K562 (cell line): Measurements from ENCODE around the gene ADCY5. TPM values are rescaled to one million over a fixed set of nuclear protein-coding genes. Genes with fewer than 3 reads are reported as not detected.

Experiments
- ATAC-seq: fragments of 200-7000 bp; cut with Tn5 transposase; 3 replicates; pipeline ENCODE4 v1.9.1; 2020; ENCODE audit warnings: moderate library complexity
- BruUV-seq: library from RNA; stranded (reverse); fragments of 400-500 nt; replicated peaks from 2 replicates; lab custom pipeline; 2021; lab: Mats Ljungman, UMichigan
- CTCF ChIA-PET: fragments of 300-600 bp; formaldehyde crosslinking; extraction: SDS; loops from one replicate; lab custom pipeline; 2021; ENCODE audit warnings: low intra/inter-chr PET ratio; lab: Yijun Ruan, JAX
- POLR2A ChIA-PET: fragments of 300-600, 350-650 bp; sonication (Branson Sonifier 250); formaldehyde crosslinking; extraction: SDS; loops from one replicate; lab custom pipeline; 2021; ENCODE audit warnings: antibody characterized with exemption, inconsistent platforms; lab: Yijun Ruan, JAX
- DNase-seq, 4 experiments: peaks; one replicate each; pipeline versions ENCODE4 v3.0.0 to v3.0.0-alpha.2; 2011 to 2018; ENCODE audit warnings: low spot score in 3 of 4, mixed read lengths in 3 of 4; ENCODE audit errors: extremely low read depth in 1 of 4
- FAIRE-seq: peaks from 2 replicates; lab custom pipeline; 2011; peaks lifted over from hg19 to GRCh38; lab: Jason Lieb, UNC
- H2AFZ ChIP-seq: 2 replicates; pipeline ENCODE4 v1.6.0; 2011; ENCODE audit warnings: low read depth, low read length, control low read depth, inconsistent platforms
- H3K27ac ChIP-seq: fragments of 200-600 bp; 3 replicates; pipeline ENCODE4 v1.8.0; 2011; ENCODE audit warnings: low read depth, mild to moderate bottlenecking, control low read depth, inconsistent platforms, low read length, moderate library complexity, mixed read lengths; ENCODE audit errors: extremely low read depth
- H3K27me3 ChIP-seq, 2 experiments: fragments of 300-600 bp in 1 of 2; 2 replicates in 1 of 2; 3 replicates in 1 of 2; pipeline versions ENCODE4 v1.6.0 to v1.8.0; 2011; ENCODE audit warnings: inconsistent platforms in 2 of 2, low read length in 2 of 2, mild to moderate bottlenecking in 1 of 2, mixed read lengths in 1 of 2, moderate library complexity in 1 of 2; ENCODE audit not compliant: control insufficient read depth in 2 of 2, insufficient read depth in 2 of 2
- H3K36me3 ChIP-seq: fragments of 300-600 bp; 3 replicates; pipeline ENCODE4 v1.8.0; 2011; ENCODE audit warnings: mild to moderate bottlenecking, low read length, inconsistent platforms; ENCODE audit not compliant: control insufficient read depth, insufficient read depth
- H3K4me1 ChIP-seq, 2 experiments: fragments of 200-600 bp in 1 of 2; replicated peaks in 1 of 2; 2 replicates in 1 of 2; 3 replicates in 1 of 2; pipeline versions ENCODE4 v1.5.1 to v1.8.0; 2011; ENCODE audit warnings: inconsistent platforms in 2 of 2, low read length in 2 of 2, mild to moderate bottlenecking in 1 of 2, mixed read lengths in 1 of 2, moderate library complexity in 1 of 2; ENCODE audit not compliant: control insufficient read depth in 2 of 2, insufficient read depth in 2 of 2
- H3K4me2 ChIP-seq: 2 replicates; pipeline ENCODE4 v1.6.1; 2011; ENCODE audit warnings: low read length, control low read depth, inconsistent platforms, mixed read lengths; ENCODE audit not compliant: insufficient read depth
- H3K4me3 ChIP-seq: fragments of 200-600 bp; sonication (generic), shearing (Covaris generic); 2 replicates; pipeline ENCODE4 v1.5.1; 2016; ENCODE audit warnings: control low read depth, inconsistent platforms
- H3K79me2 ChIP-seq: fragments of 200-600 bp; 3 replicates; pipeline ENCODE4 v1.8.0; 2011; ENCODE audit warnings: low read length, inconsistent platforms; ENCODE audit not compliant: control insufficient read depth, insufficient read depth
- H3K9ac ChIP-seq, 2 experiments: 2 replicates each; pipeline versions ENCODE4 v1.6.0 to v1.6.1; 2011; ENCODE audit warnings: low read depth in 2 of 2, low read length in 2 of 2, control low read depth in 1 of 2, inconsistent platforms in 1 of 2, mild to moderate bottlenecking in 1 of 2, mixed read lengths in 1 of 2; ENCODE audit not compliant: insufficient read depth in 1 of 2
- H3K9me1 ChIP-seq: one replicate; pipeline ENCODE4 v1.6.0; 2011; ENCODE audit warnings: inconsistent platforms, mild to moderate bottlenecking, low read length, moderate library complexity; ENCODE audit not compliant: control insufficient read depth, insufficient read depth
- H3K9me3 ChIP-seq: replicated peaks from 2 replicates; pipeline ENCODE4 v1.5.1; 2011; ENCODE audit warnings: low read depth, low read length, inconsistent platforms; ENCODE audit not compliant: control insufficient read depth, insufficient read depth
- H4K20me1 ChIP-seq: replicated peaks from 2 replicates; pipeline ENCODE4 v1.6.1; 2011; ENCODE audit warnings: low read length, inconsistent platforms, mixed read lengths; ENCODE audit not compliant: control insufficient read depth, insufficient read depth
- CBX8 ChIP-seq: fragments of 200-600 bp; sonication (generic); IDR thresholded peaks from 2 replicates; pipeline ENCODE4 v1.6.1; 2012; ENCODE audit warnings: borderline replicate concordance, mixed run types, low read depth, mild to moderate bottlenecking, moderate library complexity, mixed read lengths, low read length, control low read depth, inconsistent platforms; ENCODE audit not compliant: poor library complexity, severe bottlenecking; ENCODE audit errors: extremely low read depth
- ETS2 ChIP-seq: IDR thresholded peaks from 2 replicates; pipeline ENCODE4 v1.6.1; 2016; ENCODE audit warnings: borderline replicate concordance, missing genetic modification characterization, mild to moderate bottlenecking, moderate library complexity, missing compliant biosample characterization; ENCODE audit not compliant: poor library complexity, severe bottlenecking
- FOXP4 ChIP-seq: sonication (generic); formaldehyde crosslinking; IDR thresholded peaks from 2 replicates; pipeline ENCODE4 v1.8.0; 2022; ENCODE audit warnings: mild to moderate bottlenecking, missing genetic modification reagents, borderline replicate concordance
- KDM4B ChIP-seq, 2 experiments: fragments of 450-650 bp in 1 of 2; sonication (generic) in 1 of 2; IDR thresholded peaks; 2 replicates each; pipeline ENCODE4 v1.6.1; 2016 to 2017; ENCODE audit warnings: borderline replicate concordance in 2 of 2, antibody characterized with exemption in 1 of 2, low read depth in 1 of 2, mild to moderate bottlenecking in 1 of 2
- KDM5B ChIP-seq: fragments of 200-600 bp; sonication (generic); IDR thresholded peaks from 2 replicates; pipeline ENCODE4 v1.6.1; 2012; ENCODE audit warnings: low read depth, mild to moderate bottlenecking, moderate library complexity, low read length, control low read depth, inconsistent platforms; ENCODE audit not compliant: insufficient replicate concordance
- MBD2 ChIP-seq: sonication (generic); IDR thresholded peaks from 2 replicates; pipeline ENCODE4 v1.6.1; 2016; ENCODE audit warnings: low read depth, borderline replicate concordance
- PHB ChIP-seq: fragments of 250-450 bp; sonication (Bioruptor Pico); IDR thresholded peaks from 2 replicates; pipeline ENCODE4 v1.5.0; 2021
- SAFB ChIP-seq: fragments of 200-400 bp; formaldehyde crosslinking; IDR thresholded peaks from 2 replicates; pipeline ENCODE4 v1.6.1; 2017; ENCODE audit warnings: low read depth, low read length, borderline replicate concordance
- ZC3H4 ChIP-seq: sonication (generic); formaldehyde crosslinking; IDR thresholded peaks from 2 replicates; pipeline ENCODE4 v1.9.0; 2021; ENCODE audit warnings: missing genetic modification reagents, borderline replicate concordance
- WGBS: fragments of 100-300 bp; shearing (Covaris generic); methylation state at CpG from one replicate; pipeline ENCODE4 v1.1.6; 2016; ENCODE audit warnings: low coverage, mixed read lengths; ENCODE audit not compliant: insufficient coverage; ENCODE audit errors: missing lambda C conversion rate; 5-methylcytosine and 5-hydroxymethylcytosine counted together
- in situ Hi-C: fragments of 300-500 bp; cut with MboI; formaldehyde crosslinking; loops from 4 replicates; pipeline ENCODE4 v1.15.0; 2018; ENCODE audit warnings: inconsistent platforms, mixed read lengths
- intact Hi-C: fragments of 100-400 bp; cut with micrococcal nuclease; formaldehyde crosslinking; loops from 2 replicates; pipeline ENCODE4 v1.14.2; 2022
- polyA plus RNA-seq, 8 experiments: library from polyadenylated mRNA; depleted of rRNA in 4 of 8; stranded (reverse) in 5 of 8; unstranded in 3 of 8; fragments of >200 nt; fragmentation: Nextera tagmentation in 2 of 8; fragmentation: Illumina TruSeq in 1 of 8; extraction: Ambion mirVana in 2 of 8; extraction: Trizol in 1 of 8; gene quantifications; 2 replicates each; pipeline versions ENCODE4 v1.2.1 to v1.2.3, GENCODE V29; 2011 to 2014; ENCODE audit warnings: inconsistent platforms in 1 of 8, missing spikeins in 1 of 8
- total RNA-seq, 7 experiments: library from RNA; depleted of rRNA in 6 of 7; stranded (reverse); fragments of >200 nt in 6 of 7; fragmentation: Illumina TruSeq in 2 of 7; extraction: Trizol in 2 of 7; gene quantifications; 2 replicates each; pipeline versions ENCODE4 v1.2.1 to v1.2.3, GENCODE V29; 2011 to 2021; ENCODE audit warnings: low replicate concordance in 1 of 7

The ADCY5 gene
- total and polyA plus RNA-seq, 9 of the 15 experiments (the other 6 are each of a cell fraction or from before 2014, with no cell fraction given), result under 0.01 TPM; not detected in 8

GRCh38 chr3:123307064-123307463 is 141.8 kb downstream of the ADCY5 start (continued):
- no peak for TF ChIP-seq SAFB
- no peak for TF ChIP-seq PHB (CRISPR knock-in tag)
- TF ChIP-seq CBX8, result no peak

DNA sequence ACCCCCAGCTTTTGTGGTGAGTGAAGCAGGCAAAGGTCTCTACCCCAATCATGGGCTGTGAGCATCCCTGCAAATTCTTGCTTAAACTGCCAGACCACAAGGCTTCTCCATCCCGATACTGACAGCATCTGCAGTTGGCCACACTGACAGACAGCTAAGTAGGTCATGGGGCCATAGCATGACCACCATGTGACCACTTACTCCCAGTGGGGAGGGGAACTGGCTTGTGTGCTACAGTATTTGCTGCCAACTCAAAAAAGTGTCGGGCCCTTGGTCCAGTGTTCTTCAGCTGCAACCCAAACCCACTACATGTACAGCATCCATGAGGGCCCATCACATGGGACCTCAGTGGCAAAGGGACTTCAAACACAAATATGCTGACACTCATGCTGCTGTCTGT is 143.7 kb downstream of the ADCY5 start:
- BruUV-seq, result no TSS peak
- Histone ChIP-seq H4K20me1 (no peaks in the 10 kb centered on the region), H3K79me2 (no peaks in the 10 kb centered on the region), H3K27ac (no peak overlapping the region), H3K4me1 (no peaks in the 10 kb centered on the region), H3K4me2 (no peak overlapping the region), H2AFZ (no peak overlapping the region), H3K4me3 (no peak overlapping the region), H3K9ac (no peak overlapping the region), H3K36me3 (no peaks in the 10 kb centered on the region), H3K27me3 (peaks cover under 1 to 13% of the 10 kb centered on the region in 2 experiments), H3K9me3 (no peaks in the 10 kb centered on the region), H3K9me1 (no peaks in the 10 kb centered on the region)
- POLR2A ChIA-PET, result no interaction called here
- 5% methylated on average over 2 of the region's 2 CpGs for WGBS
- CTCF ChIA-PET, result no interaction called here
- intact Hi-C loops (no loop called here), in situ Hi-C loops (no loop called here)
- no peak for DNase-seq
- no peak for ATAC-seq
- no peak for FAIRE-seq
- TF ChIP-seq ZC3H4 (CRISPR knock-in tag) (no peak), FOXP4 (CRISPR knock-in tag) (no peak), MBD2 (no peak), ETS2 (no peak), KDM4B (IDR thresholded peaks at IDR 0.05; ENCODE audit: borderline replicate concordance in 2 of 2, low read depth in 1 of 2) (no peak), KDM5B (no peak)
